ENCODE measurements around the gene LGALSL. TPM values are rescaled to one million over a fixed set of nuclear protein-coding genes. Genes with fewer than 3 reads are reported as not detected.

Gene LGALSL
- total and polyA plus RNA-seq, 2 of the 13 experiments (the other 11 are each of a cell fraction or from before 2014, with no cell fraction given): 15.4 to 20.0 TPM

GRCh38 chr2:64482765-64483504 is 29.0 kb downstream of the LGALSL start:
- in situ Hi-C loops (cut with HindIII; ENCODE audit: extremely low pct_ligation_motif_present, low pct_unique_long_range_greater_than_20kb) (loop anchor here (10.0 kb wide), 1 partner anchor 428 kb away; no protein-coding TSS in a partner anchor), intact Hi-C loops (cut with micrococcal nuclease; ENCODE audit: unreplicated experiment) (no loop called here)
- H3K36me3 ChIP-seq (replicated peaks in 1 of 2; ENCODE audit: control insufficient read depth in 1 of 2, insufficient read depth in 2 of 2, low read length in 2 of 2): no peaks in the 10 kb centered on the region
- H3K79me2 ChIP-seq (ENCODE audit: insufficient read depth, low read length): no peaks in the 10 kb centered on the region
- H3K27ac ChIP-seq (ENCODE audit: extremely low read length, insufficient read depth, low read length): no peak overlapping the region
- 47% methylated on average over 5 of the region's 5 CpGs for WGBS (ENCODE audit: low lambda C conversion rate)
- ChIA-PET POLR2A (no interaction called here), CTCF (ENCODE audit: low intra/inter-chr PET ratio, low total read pairs) (no interaction called here)
- no peak overlapping the region for H2AFZ ChIP-seq (ENCODE audit: low read length)
- no peaks in the 10 kb centered on the region for H3K4me1 ChIP-seq (ENCODE audit: insufficient read depth, low read length)
- no TSS peak for BruUV-seq (replicated peaks)
- no peak for FAIRE-seq
- DNase-seq (ENCODE audit: low spot score): no peak
- TF ChIP-seq STAG1 (CRISPR knock-in tag; IDR thresholded peaks at IDR 0.05) (no peak), ZKSCAN1 (IDR thresholded peaks at IDR 0.05; ENCODE audit: low read length) (peak; percentile 83; the same call in 1 of the 2 replicates)
- H3K27me3 ChIP-seq (ENCODE audit: control insufficient read depth in 1 of 2, insufficient read depth in 2 of 2, low read length in 2 of 2): peaks cover 5 to 35% of the 10 kb centered on the region in 2 experiments; a peak in 4 of 5 replicates
- H3K4me3 ChIP-seq (replicated peaks in 1 of 3; ENCODE audit: insufficient read depth in 1 of 3, low read depth in 2 of 3, low read length in 3 of 3): no peak overlapping the region
- H4K20me1 ChIP-seq (ENCODE audit: insufficient read depth, low read length): no peaks in the 10 kb centered on the region
- no peak overlapping the region for H3K9ac ChIP-seq (ENCODE audit: insufficient read depth, low read depth, low read length)
- H3K4me2 ChIP-seq (ENCODE audit: low read depth, low read length): no peak overlapping the region
- H3K9me3 ChIP-seq (ENCODE audit: low read length): no peaks in the 10 kb centered on the region
- ATAC-seq: no peak

GRCh38 chr2:64485331-64485730 is 31.4 kb downstream of the LGALSL start:
- no peaks in the 10 kb centered on the region for H3K36me3 ChIP-seq (replicated peaks in 1 of 2; ENCODE audit: control insufficient read depth in 1 of 2, insufficient read depth in 2 of 2, low read length in 2 of 2)
- BruUV-seq (replicated peaks): no TSS peak
- FAIRE-seq (no peak), DNase-seq (ENCODE audit: low spot score) (no peak), ATAC-seq (no peak)
- ChIA-PET CTCF (ENCODE audit: low intra/inter-chr PET ratio, low total read pairs) (interaction anchor here (5.3 kb wide), 1 partner anchor 154 kb away, joined by 86 read pairs; no protein-coding TSS in a partner anchor), POLR2A (no interaction called here)
- no peak overlapping the region for H3K4me3 ChIP-seq (replicated peaks in 1 of 3; ENCODE audit: insufficient read depth in 1 of 3, low read depth in 2 of 3, low read length in 3 of 3)
- 29% methylated on average over 4 of the region's 4 CpGs for WGBS (ENCODE audit: low lambda C conversion rate)
- peaks cover 7 to 44% of the 10 kb centered on the region in 2 experiments for H3K27me3 ChIP-seq (ENCODE audit: control insufficient read depth in 1 of 2, insufficient read depth in 2 of 2, low read length in 2 of 2)
- H3K9ac ChIP-seq (ENCODE audit: insufficient read depth, low read depth, low read length): no peak overlapping the region
- no peak overlapping the region for H3K27ac ChIP-seq (ENCODE audit: extremely low read length, insufficient read depth, low read length)
- no peak for TF ChIP-seq KLF13 (CRISPR knock-in tag; IDR thresholded peaks at IDR 0.05)
- peak; percentile 56 for TF ChIP-seq ZNF629 (CRISPR knock-in tag; conservative IDR thresholded peaks at IDR 0.05)
- H4K20me1 ChIP-seq (ENCODE audit: insufficient read depth, low read length): no peaks in the 10 kb centered on the region
- no peak overlapping the region for H2AFZ ChIP-seq (ENCODE audit: low read length)
- H3K79me2 ChIP-seq (ENCODE audit: insufficient read depth, low read length): no peaks in the 10 kb centered on the region
- H3K4me2 ChIP-seq (ENCODE audit: low read depth, low read length): no peak overlapping the region
- no peaks in the 10 kb centered on the region for H3K9me3 ChIP-seq (ENCODE audit: low read length)
- H3K4me1 ChIP-seq (ENCODE audit: insufficient read depth, low read length): peaks cover 6% of the 10 kb centered on the region
- intact Hi-C loops (cut with micrococcal nuclease; ENCODE audit: unreplicated experiment): no loop called here
- in situ Hi-C loops (cut with HindIII; ENCODE audit: extremely low pct_ligation_motif_present, low pct_unique_long_range_greater_than_20kb): loop anchor here (5.0 to 10.0 kb wide), 2 partner anchors 153 to 431 kb away; no protein-coding TSS in a partner anchor
